HG02852 (cell line): ENCODE data around the gene KBTBD13.
"Not testable (repeated sequence)": the region's sequence is repeated elsewhere in the genome, so short reads cannot be mapped to it uniquely, and the experiment has no call there.

Source experiments
- ATAC-seq: cut with Tn5 transposase; IDR thresholded peaks from one replicate; pipeline ENCODE4 v1.9.1; 2021; ENCODE audit warnings: mild to moderate bottlenecking, moderate library complexity; ENCODE audit not compliant: unreplicated experiment

KBTBD13 gene

DNA sequence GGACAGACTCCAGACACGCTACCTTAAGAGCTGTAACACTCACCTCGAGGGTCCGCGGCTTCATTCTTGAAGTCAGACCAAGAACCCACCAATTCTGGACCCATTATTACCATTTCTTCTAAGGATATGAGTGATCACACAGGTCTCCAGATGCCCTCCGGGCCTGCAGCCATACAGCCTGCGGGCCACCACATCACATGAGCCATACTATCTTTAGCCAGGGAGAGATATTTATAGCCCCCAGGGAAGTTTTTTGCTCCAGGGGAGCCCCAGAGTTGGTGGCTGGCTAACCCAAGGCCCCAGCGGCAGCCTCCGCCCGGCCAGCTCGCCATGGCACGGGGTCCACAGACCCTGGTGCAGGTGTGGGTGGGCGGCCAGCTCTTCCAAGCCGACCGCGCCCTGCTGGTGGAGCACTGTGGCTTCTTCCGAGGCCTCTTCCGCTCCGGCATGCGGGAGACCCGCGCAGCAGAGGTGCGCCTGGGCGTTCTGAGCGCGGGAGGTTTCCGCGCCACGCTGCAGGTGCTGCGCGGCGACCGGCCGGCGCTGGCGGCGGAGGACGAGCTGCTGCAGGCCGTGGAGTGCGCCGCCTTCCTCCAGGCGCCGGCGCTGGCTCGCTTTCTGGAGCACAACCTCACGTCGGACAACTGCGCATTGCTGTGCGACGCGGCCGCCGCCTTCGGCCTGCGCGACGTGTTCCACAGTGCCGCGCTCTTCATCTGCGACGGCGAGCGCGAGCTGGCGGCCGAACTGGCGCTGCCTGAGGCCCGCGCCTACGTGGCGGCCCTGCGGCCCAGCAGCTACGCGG, at the start of gene KBTBD13:
KBTBD13 (plus strand) TSS at position 261 of the 805 bp plus-strand sequence; CDS start at position 331, 70 bp downstream.
- no peak for ATAC-seq

DNA sequence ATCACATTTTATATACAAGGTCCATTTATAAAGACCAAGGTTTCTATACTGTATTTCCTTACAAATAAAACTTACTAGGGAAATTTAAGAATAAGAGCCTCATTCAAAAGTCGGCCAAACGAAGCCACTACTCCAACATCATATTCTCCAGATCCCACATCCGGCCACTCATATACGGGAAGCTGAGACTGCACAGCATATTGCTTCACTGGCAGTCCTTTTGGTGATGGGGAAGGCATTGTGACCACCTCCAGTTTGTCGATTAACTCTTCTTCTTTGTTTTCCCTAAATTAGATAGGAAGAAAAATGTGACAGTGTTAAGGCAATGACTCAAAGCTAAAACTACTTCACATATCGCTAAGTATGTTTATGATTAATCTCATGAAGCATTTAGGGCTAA, 49.8 kb upstream of the KBTBD13 start:
- ATAC-seq = no peak

DNA sequence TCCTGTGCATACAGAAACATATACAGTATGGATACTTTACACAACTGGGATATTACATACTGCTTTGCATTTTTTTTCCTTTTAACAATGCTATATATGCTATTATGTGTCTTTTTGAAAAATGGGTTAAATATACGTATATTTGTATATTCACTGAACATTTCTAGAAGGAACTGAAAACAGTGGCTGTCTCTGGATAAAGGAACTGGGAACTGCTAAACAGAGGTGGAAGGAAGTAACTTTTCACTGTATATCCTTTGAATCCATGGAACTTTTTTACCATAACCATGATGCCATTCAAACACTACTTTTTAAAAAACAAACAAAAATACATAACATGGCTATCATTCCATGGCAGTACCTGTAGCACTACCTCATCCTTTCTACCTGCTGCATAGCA, 49.0 kb upstream of the KBTBD13 start:
- ATAC-seq = no peak

DNA sequence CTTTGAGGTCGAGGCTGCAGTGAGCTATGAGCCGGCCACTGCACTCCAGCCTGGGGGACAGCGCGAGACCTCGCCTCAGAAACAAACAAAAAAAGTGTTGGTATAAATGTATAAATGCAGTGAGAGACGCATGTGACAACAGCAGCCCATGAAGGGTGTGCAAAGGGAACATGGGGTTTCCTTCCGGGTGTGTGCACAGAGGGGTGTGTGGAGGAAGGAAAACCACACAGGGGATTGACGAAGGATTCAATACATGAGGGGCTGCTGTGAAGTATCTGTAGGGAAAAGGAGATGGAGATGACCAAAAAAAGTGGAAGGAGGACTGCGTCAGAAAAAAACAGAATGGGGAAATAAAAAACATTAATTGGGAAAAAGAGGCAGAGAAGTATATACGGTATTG, 48.2 kb upstream of the KBTBD13 start:
- no peak for ATAC-seq

DNA sequence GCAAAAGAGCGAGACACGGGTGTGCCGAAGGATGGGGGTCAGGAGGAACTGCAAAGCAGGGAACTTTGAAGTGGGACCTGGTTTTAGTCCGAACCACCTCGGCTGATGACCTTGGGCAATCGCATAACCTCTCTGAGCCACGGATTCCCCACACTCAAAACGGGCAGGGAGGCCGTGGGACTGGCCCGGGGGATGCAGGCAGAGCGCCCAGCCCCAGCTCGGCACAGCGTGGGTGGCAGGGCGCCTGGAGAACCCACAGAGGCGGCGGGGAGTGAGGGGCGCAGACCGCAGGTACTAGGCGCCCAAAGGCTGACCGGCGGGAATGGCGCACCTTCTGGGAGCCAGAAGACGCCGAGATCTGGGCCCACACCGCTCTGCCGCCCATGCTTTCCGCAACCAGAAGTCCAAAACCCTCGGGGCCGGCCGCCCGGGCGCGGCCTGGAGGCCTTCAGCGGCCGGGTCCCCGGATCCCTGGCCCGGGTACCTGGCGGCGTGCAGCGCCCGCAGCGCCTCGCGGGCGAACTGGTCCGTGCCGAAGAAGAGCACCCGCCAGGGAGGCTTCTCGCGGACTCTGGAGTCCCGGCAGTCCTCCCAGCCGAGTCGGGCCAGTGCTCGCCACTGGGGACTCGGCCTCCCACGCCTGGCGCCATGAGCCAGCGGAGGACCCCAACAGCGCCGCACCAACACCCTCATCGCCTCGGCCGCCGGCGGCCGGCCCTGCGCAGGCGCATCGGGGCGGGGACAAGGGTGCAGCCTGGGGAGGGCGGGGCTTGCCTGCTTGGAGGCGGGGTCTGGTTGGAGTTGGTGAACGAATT, 47.4 kb upstream of the KBTBD13 start, which contains the start of gene MTFMT:
MTFMT (minus strand) TSS at position 719 of the 815 bp plus-strand sequence; CDS start at position 693, 26 bp downstream.
- ATAC-seq = peak; percentile 77

DNA sequence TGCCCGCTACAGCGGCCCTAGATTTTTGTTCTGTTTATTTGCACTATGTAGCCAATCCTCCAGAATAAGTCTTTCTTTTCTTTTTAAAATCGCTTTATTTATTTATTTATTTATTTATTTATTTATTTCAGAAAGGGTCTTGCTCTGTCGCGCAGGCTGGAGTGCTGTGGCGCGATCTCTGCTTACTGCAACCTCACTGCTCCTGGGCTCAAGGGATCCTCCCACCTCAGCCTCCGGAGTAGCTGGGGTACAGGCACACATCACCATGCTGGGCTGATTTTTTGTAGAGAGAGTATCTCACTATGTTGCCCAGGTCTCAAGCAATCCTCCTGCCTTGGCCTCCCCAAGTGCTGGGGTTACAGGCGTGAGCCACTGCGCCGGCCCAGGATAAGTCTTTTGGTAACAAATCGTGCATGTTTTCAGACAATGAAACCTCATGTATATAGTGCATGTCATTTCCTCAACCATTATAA, 46.8 kb upstream of the KBTBD13 start:
- ATAC-seq = no peak

DNA sequence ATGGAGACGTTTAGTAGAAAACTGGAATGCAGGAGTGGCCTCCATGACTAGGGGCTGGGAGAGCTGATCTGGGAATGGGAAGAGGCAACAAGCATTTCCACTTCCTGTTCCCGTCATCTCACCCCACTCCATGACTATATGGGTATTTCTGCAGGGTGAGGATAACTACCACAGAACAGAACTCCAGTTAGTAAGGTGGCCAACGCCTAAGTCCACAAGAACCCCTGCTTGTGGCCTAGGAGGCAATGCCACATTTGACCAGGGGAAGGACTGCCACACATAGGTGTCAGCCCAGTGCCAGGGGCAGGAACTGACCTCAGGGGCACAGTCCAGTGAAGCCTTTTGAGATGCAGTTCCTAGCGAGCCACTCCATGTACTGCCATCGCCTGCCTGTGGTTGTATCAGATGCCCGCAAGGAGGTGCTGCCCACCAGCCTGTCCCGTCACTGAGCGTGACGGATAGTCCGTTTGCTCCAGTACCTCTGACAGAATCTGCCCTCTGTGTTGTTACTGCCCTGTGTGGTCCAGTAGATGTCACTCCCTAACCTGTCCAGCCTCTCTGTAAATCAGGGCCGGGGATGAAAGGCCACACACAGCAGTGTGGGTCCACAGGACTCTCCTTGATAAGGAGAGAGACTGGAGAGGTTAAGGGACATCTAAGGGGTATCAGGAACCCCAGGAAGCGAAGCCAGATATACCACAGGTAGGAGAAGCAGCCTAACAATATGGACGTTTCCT, 43.6 kb upstream of the KBTBD13 start:
- ATAC-seq = no peak

DNA sequence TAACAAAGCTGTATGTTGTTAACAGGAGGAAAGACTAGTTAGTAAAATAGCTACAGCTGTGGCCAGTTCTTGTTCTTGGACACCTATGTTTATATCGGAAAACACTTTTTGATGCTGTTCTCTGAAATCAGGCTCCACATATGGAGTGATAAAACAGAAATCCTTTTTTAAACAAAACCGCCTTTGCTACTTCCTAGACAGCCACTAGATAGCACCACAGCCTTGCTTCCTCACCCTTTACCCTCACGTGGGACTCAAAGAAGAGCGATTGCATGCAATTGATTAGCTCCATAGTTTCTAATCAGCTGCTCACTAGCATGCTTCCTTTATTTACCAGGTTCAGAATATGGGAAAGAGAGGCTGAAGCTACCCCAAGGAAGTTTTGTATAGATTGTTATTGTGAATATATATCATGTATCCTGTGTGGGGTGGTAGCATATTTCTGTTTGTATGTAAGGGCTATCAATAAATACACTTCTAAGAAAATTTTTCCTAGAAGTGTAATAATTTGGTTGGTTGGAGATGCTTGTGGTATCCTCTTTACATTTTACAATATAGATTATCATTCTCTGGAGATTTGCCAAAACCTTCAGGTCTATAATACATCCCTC, 42.8 kb upstream of the KBTBD13 start:
- ATAC-seq = no peak

DNA sequence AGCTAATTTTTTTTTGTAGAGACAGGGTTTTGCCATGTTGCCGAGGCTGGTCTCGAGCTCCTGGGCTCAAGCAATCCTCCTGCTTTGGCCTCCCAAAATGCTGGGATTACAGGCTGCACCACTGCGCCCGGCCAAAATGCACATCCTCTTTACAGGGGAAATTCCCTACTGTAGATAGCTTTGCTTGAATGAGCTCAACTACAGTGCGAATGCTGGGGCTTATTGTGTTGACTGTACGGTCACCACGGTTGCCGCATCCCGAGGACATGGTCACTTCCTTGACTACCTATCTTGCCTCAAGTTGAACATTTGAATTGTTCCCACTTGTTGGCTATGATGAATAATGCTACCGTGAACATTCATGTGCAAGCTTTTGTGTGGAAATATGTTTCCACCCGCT, 41.8 kb upstream of the KBTBD13 start:
- ATAC-seq = no peak

DNA sequence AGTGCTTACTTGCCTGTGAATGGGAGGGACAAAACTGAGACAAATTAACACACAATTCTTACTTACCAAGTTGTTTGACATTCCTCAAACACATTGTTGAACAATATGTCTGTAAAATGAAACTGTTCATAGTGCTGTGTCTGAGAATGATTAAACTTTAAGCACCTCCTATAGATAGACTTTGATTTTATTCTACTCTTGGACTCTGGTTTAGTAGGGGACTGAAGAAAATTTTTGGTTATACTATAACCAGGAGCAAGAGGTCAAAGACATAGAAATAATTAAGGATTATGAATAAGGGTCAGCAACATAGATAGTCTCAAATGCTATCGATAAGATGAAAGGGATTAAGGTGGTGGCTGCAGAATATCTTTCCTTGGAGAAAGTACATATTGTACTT, 39.2 kb upstream of the KBTBD13 start:
- ATAC-seq = no peak

DNA sequence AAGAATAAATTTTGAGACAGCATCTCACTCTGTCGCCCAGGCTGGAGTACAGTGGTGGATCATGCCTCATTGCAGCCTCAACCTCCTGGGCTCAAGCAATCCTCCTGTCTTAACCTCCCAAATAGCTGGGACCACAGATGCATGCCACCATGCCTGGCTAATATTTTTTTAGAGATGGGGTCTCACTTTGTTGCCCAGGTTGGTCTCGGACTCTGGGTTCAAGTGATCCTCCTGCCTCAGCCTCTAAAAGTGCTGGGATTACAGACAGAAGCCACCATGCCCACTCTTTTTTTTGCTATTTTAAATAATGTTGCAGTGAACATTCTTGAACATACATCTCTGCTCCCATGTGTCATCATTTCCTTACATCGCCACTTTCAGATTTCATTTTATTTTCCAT, 38.1 kb upstream of the KBTBD13 start:
- no peak for ATAC-seq

DNA sequence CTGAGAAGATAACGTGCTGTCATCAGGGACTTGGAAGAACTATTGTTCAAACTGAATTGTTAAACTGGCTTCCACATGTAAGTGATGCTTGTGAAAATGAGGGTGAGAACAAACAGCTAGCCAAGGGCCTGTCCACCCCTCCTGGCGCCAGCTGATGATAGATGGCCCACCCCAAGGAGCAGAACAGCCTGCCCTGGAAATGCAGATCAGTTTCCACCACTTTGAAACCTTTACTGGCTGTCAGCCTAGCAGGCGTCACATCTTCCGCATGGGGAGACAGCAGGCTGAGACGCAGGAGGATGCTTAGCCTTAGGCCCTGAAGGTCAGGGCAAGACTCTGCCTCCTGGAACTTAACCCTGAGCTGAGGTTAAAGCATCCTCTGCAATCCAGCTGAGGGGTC, 37.7 kb upstream of the KBTBD13 start:
- ATAC-seq = no peak

DNA sequence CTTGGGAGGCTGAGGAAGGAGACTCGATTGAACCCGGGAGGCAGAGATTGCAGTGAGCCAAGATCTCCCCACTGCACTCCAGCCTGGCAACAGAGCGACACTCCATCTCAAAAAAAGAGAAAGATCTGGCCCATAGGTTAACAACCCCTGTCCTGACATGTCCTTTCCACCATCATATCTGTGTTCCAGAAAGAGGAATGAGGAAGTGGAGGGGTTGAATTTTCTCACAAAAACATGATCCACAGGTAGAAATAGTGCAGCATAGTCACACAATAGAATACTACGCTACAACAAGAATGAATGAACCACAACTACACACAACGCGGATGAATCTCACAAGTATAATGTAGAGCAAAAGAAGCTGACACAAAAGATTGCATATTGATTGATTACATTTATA, 36.1 kb upstream of the KBTBD13 start:
- no peak for ATAC-seq

DNA sequence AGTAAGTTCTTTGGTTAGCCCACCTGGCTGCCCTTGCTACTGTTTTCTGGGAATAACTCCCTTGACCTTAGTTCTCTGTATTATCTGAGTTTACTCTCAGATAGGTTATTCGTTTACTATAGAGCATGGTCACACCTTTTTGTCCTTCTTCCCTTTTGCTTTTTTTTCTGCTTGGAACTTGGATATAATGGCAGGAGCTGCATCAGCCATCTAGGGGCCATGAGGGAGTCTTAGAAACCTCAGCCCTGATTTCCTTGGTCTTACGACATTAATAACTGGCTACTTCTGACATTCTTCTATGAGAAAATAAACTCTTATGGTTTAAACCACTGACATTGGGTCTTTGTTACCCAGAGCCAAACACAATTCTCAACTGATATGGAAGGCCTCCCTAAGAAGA, 34.8 kb upstream of the KBTBD13 start:
- no peak for ATAC-seq

DNA sequence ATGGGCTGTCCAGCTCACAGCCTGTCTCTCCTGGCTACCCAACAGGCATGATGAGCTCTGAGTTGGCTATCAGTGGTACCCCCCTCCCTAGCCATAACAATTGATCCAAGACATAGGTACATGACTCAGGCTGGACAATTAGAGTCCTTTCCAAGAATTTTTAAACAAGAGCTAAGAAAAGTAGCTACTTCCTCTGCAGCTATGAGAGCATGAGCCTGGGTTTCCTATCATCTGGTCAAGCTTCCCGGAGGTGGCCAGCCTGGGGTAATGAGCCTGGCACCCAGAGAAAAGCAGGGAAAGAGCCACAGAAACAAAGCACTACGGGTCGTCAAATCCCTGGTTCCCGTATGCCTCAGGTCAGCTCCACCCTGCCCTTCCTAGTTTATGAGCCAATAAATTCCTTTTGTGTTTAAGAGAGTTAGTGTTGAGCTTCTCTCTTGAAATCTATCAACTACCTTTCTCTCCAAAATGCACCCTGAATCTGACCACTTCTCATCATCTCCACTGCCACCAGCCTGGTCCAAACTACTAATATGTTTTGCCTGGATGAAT, 33.7 kb upstream of the KBTBD13 start:
- no peak for ATAC-seq

DNA sequence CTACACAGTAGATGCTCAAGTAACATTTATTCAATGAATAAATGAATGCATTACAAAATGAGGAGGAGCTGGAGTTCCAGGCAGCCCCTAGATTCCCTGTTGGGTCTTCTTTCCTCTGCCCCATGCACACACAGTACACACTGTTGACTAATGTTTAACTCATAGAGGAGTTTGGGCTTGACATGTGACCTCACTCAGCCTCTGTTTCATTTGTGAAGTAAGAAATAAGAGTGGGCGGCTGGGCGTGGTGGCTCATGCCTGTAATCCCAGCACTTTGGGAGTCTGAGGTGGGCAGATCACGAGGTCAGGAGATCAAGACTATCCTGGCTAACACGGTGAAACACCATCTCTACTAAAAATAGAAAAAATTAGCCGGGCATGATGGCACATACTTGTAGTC, 32.3 kb upstream of the KBTBD13 start:
- ATAC-seq = not testable (repeated sequence)

DNA sequence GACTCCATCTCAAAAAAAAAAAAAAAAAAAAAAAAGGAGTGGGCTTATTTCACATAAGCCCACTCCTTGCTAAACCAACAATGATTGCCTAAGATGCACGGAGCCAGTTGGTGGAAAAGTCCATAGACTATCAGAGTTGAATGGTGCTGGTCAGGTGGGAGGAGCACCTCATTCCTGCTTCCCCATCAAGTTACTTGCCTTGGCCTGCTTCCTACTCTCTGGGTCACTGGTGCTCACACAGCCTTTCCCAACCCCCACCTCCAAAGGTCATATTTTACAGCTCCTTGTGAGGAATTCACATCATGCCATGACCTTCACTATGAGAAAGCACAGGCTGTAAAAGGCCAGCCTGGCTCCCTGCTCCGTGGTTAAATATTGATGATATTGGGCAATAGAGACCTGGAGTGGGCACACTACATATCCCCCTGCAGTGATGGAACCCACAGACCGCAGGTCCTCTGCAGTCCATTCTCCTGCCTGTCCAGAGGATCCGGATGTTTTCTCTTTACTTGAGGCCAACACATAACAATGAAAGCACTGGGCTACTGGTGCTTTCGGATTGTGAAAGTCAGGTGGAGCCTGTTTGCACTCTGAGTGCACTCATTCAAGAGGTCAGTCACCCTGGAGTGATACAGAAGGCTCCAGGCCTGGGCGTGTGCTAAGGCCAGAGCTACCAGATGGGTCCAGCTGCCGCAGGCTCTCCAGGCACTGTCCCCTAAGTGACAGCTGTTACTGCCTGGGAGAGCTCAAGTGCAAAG, 31.6 kb upstream of the KBTBD13 start, which contains the start of gene SLC51B:
SLC51B (plus strand) TSS at position 664 of the 758 bp plus-strand sequence. CDS start 4,618 bp downstream, outside the sequence.
- ATAC-seq = no peak

DNA sequence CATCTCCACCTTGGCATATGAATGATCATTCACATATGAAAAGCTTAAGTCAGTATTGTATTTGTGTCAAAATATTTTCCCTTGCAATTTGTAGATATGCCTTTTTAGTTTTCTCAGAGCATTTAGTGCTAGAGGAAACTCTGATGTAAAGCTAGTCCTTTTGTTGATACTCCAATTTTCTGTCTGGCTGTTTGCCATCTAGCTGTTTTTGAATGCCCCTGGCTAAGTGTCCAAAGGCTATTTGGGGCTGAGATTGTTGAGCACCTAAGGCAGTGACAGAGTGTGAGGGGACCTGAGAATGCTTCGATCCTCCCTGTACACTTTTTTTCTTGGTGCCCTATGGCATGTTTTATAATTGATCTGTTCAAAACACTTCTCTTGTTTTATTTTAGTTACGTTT, 28.3 kb upstream of the KBTBD13 start:
- ATAC-seq = no peak

DNA sequence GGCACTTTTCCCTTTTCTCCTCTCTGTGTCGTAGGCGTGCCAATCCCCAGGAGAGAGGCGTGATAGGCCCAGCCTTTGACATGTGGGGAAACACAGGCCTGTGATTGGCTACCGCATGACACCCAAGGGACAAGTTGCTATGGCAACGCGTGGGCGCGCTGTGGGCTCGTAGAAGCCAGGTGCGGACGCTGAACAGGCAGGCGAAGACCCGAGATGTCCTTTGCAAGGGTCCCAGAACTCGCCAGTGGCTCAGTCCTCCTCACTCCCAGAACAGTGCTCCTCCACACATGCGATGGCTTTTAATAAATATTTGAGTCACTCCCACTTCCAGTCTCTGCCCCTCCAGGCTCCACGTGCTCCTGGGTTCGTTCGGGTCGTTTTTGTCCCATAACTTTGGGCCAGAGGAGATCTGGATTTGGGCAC, 27.1 kb upstream of the KBTBD13 start:
- ATAC-seq = peak; percentile 90

DNA sequence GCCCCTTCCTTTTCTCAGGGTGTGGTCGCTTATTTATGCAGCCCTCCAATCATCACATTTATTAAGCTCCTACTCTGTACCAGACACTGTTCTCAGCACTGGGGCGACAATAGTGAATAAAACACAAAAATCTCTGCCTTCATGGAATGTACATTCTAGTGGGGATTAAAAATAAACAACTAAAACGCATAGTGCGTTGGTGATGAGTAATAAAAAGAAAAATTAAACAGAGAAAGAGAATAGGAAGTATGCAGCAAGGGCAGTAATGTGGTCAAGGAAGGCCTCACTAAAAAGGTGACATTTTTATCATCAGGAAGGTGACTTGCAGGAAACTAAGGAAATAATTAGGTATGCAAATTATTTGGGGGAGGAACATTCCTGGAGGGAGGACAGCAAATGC, 26.3 kb upstream of the KBTBD13 start:
- ATAC-seq = no peak
